Caco-2 (cell line): ENCODE measurements around the gene AGAP1. TPM values are rescaled to one million over a fixed set of nuclear protein-coding genes. Genes with fewer than 3 reads are reported as not detected.

ENCODE experiments used
- BruUV-seq: library from RNA; stranded (reverse); fragments of 400-500 nt; replicated peaks from 2 replicates; lab custom pipeline; 2021; lab: Mats Ljungman, UMichigan
- CTCF ChIA-PET: fragments of 300-600 bp; sonication (Branson Sonifier 250); formaldehyde crosslinking; loops from one replicate; lab custom pipeline; 2022; ENCODE audit warnings: antibody characterized with exemption; lab: Charles Lee
- POLR2A ChIA-PET: fragments of 300-600 bp; sonication (Branson Sonifier 250); formaldehyde crosslinking; loops from one replicate; lab custom pipeline; 2022; ENCODE audit warnings: antibody characterized with exemption; lab: Charles Lee
- DNase-seq, 2 experiments: peaks; one replicate each; pipeline versions ENCODE4 v3.0.0 to v3.0.0-alpha.2; 2020 to 2022
- H3K27me3 ChIP-seq: replicated peaks from 2 replicates; pipeline ENCODE4 v1.6.0; 2011; ENCODE audit warnings: low read length; ENCODE audit not compliant: control insufficient read depth, insufficient read depth
- H3K36me3 ChIP-seq: 2 replicates; pipeline ENCODE4 v1.5.1; 2011; ENCODE audit warnings: low read length; ENCODE audit not compliant: control insufficient read depth, insufficient read depth
- H3K4me1 ChIP-seq: fragments of 250-450 bp; sonication (Bioruptor Pico); 2 replicates; pipeline ENCODE4 v1.5.1; 2020; ENCODE audit warnings: mild to moderate bottlenecking
- H3K4me3 ChIP-seq: 2 replicates; pipeline ENCODE4 v1.5.1; 2011; ENCODE audit warnings: low read depth, mild to moderate bottlenecking, control low read depth, low read length
- H3K9me3 ChIP-seq: fragments of 250-450 bp; sonication (Bioruptor Pico); 2 replicates; pipeline ENCODE4 v1.5.1; 2020; ENCODE audit warnings: mild to moderate bottlenecking, moderate library complexity
- H3K27ac Mint-ChIP-seq: one replicate; pipeline ENCODE4 v1.8.0; 2022; ENCODE audit warnings: mixed read lengths; ENCODE audit not compliant: unreplicated experiment
- H3K27me3 Mint-ChIP-seq: one replicate; pipeline ENCODE4 v1.8.0; 2022; ENCODE audit warnings: mixed read lengths; ENCODE audit not compliant: insufficient read depth, unreplicated experiment
- H3K36me3 Mint-ChIP-seq: one replicate; pipeline ENCODE4 v1.8.0; 2022; ENCODE audit warnings: mild to moderate bottlenecking, mixed read lengths; ENCODE audit not compliant: insufficient read depth, unreplicated experiment
- H3K4me1 Mint-ChIP-seq: one replicate; pipeline ENCODE4 v1.8.0; 2022; ENCODE audit warnings: low read depth, mixed read lengths; ENCODE audit not compliant: unreplicated experiment
- H3K4me3 Mint-ChIP-seq: one replicate; pipeline ENCODE4 v1.8.0; 2022; ENCODE audit warnings: mild to moderate bottlenecking, moderate library complexity, mixed read lengths; ENCODE audit not compliant: unreplicated experiment
- H3K9me3 Mint-ChIP-seq: one replicate; pipeline ENCODE4 v1.8.0; 2022; ENCODE audit warnings: mixed read lengths; ENCODE audit not compliant: unreplicated experiment
- intact Hi-C: fragments of 100-400 bp; cut with micrococcal nuclease; formaldehyde crosslinking; loops from one replicate; pipeline ENCODE4 v1.10.0; 2022; ENCODE audit not compliant: unreplicated experiment
- total RNA-seq: library from RNA; stranded (reverse); gene quantifications from 2 replicates; pipeline ENCODE4 v1.2.3, GENCODE V29; 2022
- TF ChIP-seq, protein P1 (sequence below), 2 experiments: fragments of 200-600 bp in 1 of 2; IDR thresholded peaks; 1 replicate in 1 of 2; 2 replicates in 1 of 2; pipeline versions ENCODE4 v1.5.1 to v1.8.0; 2011 to 2022; ENCODE audit warnings: antibody characterized with exemption in 1 of 2, control low read depth in 1 of 2, inconsistent platforms in 1 of 2, low read depth in 1 of 2, low read length in 1 of 2, mild to moderate bottlenecking in 1 of 2, moderate library complexity in 1 of 2; ENCODE audit not compliant: insufficient read depth in 1 of 2, severe bottlenecking in 1 of 2, unreplicated experiment in 1 of 2

The AGAP1 gene
- total RNA-seq, 1 experiment from 2014 or later, result 41.7 TPM

DNA sequence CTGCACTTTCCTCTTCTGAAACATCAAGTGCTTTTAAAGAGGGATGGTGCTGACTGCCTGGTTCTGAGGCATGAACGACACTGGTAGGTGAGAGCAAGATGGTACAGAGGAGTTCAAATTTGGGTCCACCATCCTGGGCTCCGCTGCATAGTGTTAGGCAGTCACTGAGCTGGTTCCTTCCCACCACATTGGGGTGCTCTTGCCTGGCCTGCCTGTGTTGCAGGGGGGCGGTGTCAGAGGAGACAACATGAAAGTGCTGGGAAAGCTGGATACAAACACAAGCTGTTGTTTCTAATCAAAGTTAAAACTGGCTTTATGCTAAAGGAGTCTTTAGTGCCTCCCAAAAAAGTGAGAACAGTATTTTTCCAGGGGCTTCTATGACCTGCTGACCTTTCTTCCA lies 416.2 kb downstream of the AGAP1 start:
- CTCF ChIA-PET, result no interaction called here
- Mint-ChIP-seq H3K27ac (no peak overlapping the region), H3K4me1 (no peaks in the 10 kb centered on the region), H3K9me3 (no peaks in the 10 kb centered on the region), H3K36me3 (peaks cover 20% of the 10 kb centered on the region), H3K4me3 (no peak overlapping the region), H3K27me3 (no peaks in the 10 kb centered on the region)
- Histone ChIP-seq H3K4me3 (no peak overlapping the region), H3K9me3 (no peaks in the 10 kb centered on the region), H3K4me1 (no peaks in the 10 kb centered on the region), H3K27me3 (no peaks in the 10 kb centered on the region), H3K36me3 (no peaks in the 10 kb centered on the region)
- BruUV-seq, result no TSS peak
- DNase-seq, result no peak
- intact Hi-C loops, result no loop called here
- POLR2A ChIA-PET, result no interaction called here
- TF ChIP-seq, protein P1, sequence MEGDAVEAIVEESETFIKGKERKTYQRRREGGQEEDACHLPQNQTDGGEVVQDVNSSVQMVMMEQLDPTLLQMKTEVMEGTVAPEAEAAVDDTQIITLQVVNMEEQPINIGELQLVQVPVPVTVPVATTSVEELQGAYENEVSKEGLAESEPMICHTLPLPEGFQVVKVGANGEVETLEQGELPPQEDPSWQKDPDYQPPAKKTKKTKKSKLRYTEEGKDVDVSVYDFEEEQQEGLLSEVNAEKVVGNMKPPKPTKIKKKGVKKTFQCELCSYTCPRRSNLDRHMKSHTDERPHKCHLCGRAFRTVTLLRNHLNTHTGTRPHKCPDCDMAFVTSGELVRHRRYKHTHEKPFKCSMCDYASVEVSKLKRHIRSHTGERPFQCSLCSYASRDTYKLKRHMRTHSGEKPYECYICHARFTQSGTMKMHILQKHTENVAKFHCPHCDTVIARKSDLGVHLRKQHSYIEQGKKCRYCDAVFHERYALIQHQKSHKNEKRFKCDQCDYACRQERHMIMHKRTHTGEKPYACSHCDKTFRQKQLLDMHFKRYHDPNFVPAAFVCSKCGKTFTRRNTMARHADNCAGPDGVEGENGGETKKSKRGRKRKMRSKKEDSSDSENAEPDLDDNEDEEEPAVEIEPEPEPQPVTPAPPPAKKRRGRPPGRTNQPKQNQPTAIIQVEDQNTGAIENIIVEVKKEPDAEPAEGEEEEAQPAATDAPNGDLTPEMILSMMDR (IDR thresholded peaks at IDR 0.05; ENCODE audit: insufficient read depth in 1 of 2, low read depth in 1 of 2, low read length in 1 of 2, severe bottlenecking in 1 of 2, unreplicated experiment in 1 of 2), result no peak

DNA sequence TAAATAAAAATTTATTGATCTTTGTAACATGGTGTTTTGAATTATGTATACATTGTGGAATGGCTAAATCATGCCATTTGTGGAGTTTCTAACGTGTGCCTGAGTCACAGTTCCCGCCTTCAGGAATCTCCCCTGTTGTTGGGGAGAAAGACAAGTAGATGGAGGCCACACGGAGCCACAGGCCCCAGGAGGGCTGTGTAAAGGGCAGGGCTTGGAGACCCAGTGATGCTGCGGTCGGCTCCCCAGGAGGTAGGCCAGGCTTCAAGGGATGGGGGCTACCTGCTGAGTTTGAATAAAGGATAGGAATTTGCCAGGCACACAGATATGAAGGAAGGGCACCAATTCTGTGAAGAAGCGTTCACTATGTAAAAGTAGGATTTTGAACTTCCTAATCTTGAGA lies 417.3 kb downstream of the AGAP1 start:
- Mint-ChIP-seq H3K27me3 (no peaks in the 10 kb centered on the region), H3K4me1 (no peaks in the 10 kb centered on the region), H3K4me3 (no peak overlapping the region), H3K36me3 (peaks cover 20% of the 10 kb centered on the region), H3K27ac (no peak overlapping the region), H3K9me3 (no peaks in the 10 kb centered on the region)
- Histone ChIP-seq H3K9me3 (no peaks in the 10 kb centered on the region), H3K4me3 (no peak overlapping the region), H3K36me3 (no peaks in the 10 kb centered on the region), H3K4me1 (no peaks in the 10 kb centered on the region), H3K27me3 (no peaks in the 10 kb centered on the region)
- BruUV-seq, result no TSS peak
- intact Hi-C loops, result no loop called here
- TF ChIP-seq, protein P1 (IDR thresholded peaks at IDR 0.05; ENCODE audit: insufficient read depth in 1 of 2, low read depth in 1 of 2, low read length in 1 of 2, severe bottlenecking in 1 of 2, unreplicated experiment in 1 of 2), result no peak
- DNase-seq, result no peak
- ChIA-PET CTCF (no interaction called here), POLR2A (no interaction called here)

DNA sequence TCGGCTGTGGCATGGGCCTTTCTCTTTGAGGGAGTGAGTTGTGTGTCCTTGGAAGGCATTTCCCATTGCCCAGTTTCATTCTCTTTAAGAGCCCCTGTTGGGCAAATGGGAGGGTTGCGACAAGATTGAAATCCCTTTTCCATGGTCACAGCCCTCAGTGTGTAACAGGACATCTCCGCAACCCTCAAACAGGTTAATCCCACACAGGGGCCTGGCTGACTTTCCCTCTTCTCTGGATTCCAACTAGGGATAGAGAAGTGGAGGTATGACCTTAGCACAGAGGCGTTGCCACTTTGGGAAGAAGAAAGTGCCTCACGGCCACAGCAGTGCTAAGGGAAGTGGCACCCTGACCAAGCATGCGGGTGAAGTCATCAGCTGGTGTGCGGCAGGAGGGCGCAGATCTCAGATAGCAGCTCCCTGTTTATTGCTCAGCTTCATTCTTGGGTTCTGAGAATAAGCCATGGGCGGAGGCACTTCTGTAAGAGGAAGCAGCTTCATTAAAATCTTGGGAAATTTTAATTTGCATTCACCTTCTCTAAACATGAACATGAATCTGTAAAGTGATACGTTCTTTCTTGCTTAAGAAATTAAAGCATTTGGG lies 417.9 kb downstream of the AGAP1 start:
- POLR2A ChIA-PET, result no interaction called here
- TF ChIP-seq, protein P1 (IDR thresholded peaks at IDR 0.05; ENCODE audit: insufficient read depth in 1 of 2, low read depth in 1 of 2, low read length in 1 of 2, severe bottlenecking in 1 of 2, unreplicated experiment in 1 of 2), result no peak
- no peaks in the 10 kb centered on the region for H3K27me3 ChIP-seq
- no peaks in the 10 kb centered on the region for H3K36me3 ChIP-seq
- no TSS peak for BruUV-seq
- H3K9me3 ChIP-seq, result no peaks in the 10 kb centered on the region
- CTCF ChIA-PET, result no interaction called here
- H3K4me3 ChIP-seq, result no peak overlapping the region
- DNase-seq, result no peak
- Mint-ChIP-seq H3K36me3 (peaks cover 20% of the 10 kb centered on the region), H3K4me3 (no peak overlapping the region), H3K27ac (no peak overlapping the region), H3K9me3 (no peaks in the 10 kb centered on the region), H3K27me3 (no peaks in the 10 kb centered on the region), H3K4me1 (no peaks in the 10 kb centered on the region)
- no peaks in the 10 kb centered on the region for H3K4me1 ChIP-seq
- intact Hi-C loops, result no loop called here
